ENCODE measurements around the gene PANX3. TPM values are rescaled to one million over a fixed set of nuclear protein-coding genes. Genes with fewer than 3 reads are reported as not detected.

Gene PANX3
- total RNA-seq, 1 experiment from 2014 or later, result not detected

- Histone ChIP-seq H3K27me3 (ENCODE audit: low read length) (peaks cover 78% of the 10 kb centered on the region), H3K4me3 (ENCODE audit: low read length) (no peak overlapping the region)
- intact Hi-C loops (cut with micrococcal nuclease), result no loop called here
Measured at GRCh38 chr11:124577716-124578427, 33.4 kb upstream of the PANX3 start.

DNA sequence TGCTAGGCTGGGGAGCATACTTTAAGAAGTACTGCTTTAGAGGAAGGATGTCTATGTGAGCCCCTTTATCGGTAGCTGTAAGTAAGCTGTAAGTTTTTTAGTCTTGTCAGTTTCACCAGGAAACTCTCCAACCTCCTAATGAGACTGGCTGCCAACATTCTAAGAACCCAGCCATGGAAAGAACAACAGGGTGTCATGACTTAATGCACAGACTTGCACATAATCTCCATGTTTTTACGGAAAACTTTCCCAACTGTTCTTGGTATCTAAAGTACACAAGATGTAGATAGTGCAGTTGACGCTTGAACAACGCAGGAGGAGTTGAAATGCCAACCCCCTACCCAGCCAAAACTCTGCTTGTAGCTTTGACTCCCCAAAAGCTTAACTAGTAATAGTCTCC, 32.5 kb upstream of the PANX3 start:
- H3K9ac ChIP-seq (ENCODE audit: low read length), result no peak overlapping the region
- no peaks in the 10 kb centered on the region for H3K79me2 ChIP-seq (ENCODE audit: low read length)
- ATAC-seq (no peak), DNase-seq (no peak)
- TF ChIP-seq EZH2phosphoT487 (IDR thresholded peaks at IDR 0.05; ENCODE audit: borderline replicate concordance, low read length) (no peak), EZH2 (IDR thresholded peaks at IDR 0.05; ENCODE audit: low read length, unreplicated experiment) (no peak), CTCF (conservative IDR thresholded peaks at IDR 0.05; ENCODE audit: low read depth, low read length) (no peak)
- H4K20me1 ChIP-seq (ENCODE audit: low read length), result no peaks in the 10 kb centered on the region
- ChIA-PET CTCF (no interaction called here), POLR2A (ENCODE audit: unreplicated experiment) (no interaction called here)
- H3F3A ChIP-seq (ENCODE audit: low read length, unreplicated experiment), result no peaks in the 10 kb centered on the region
- no peaks in the 10 kb centered on the region for H3K9me2 ChIP-seq (replicated peaks; ENCODE audit: low read length)
- no TSS peak for BruUV-seq (replicated peaks)
- H2AFZ ChIP-seq (ENCODE audit: low read length), result no peak overlapping the region
- no peaks in the 10 kb centered on the region for H3K36me3 ChIP-seq (ENCODE audit: low read depth, low read length)
- intact Hi-C loops (cut with micrococcal nuclease), result no loop called here
- H3K9me3 ChIP-seq (ENCODE audit: low read length), result no peaks in the 10 kb centered on the region
- H3K27ac ChIP-seq (ENCODE audit: low read length), result no peak overlapping the region
- H3K4me2 ChIP-seq (ENCODE audit: low read length), result no peak overlapping the region
- no peak overlapping the region for H3K4me3 ChIP-seq (ENCODE audit: low read length)
- no peaks in the 10 kb centered on the region for H3K4me1 ChIP-seq (ENCODE audit: insufficient read depth, low read length)
- H3K27me3 ChIP-seq (ENCODE audit: low read length), result peaks cover 80% of the 10 kb centered on the region

More at GRCh38 chr11:124577716-124578427, 33.4 kb upstream of the PANX3 start:
- Histone ChIP-seq H2AFZ (ENCODE audit: low read length) (no peak overlapping the region), H3K9me3 (ENCODE audit: low read length) (no peaks in the 10 kb centered on the region), H4K20me1 (ENCODE audit: low read length) (no peaks in the 10 kb centered on the region), H3F3A (ENCODE audit: low read length, unreplicated experiment) (no peaks in the 10 kb centered on the region), H3K36me3 (ENCODE audit: low read depth, low read length) (no peaks in the 10 kb centered on the region), H3K27ac (ENCODE audit: low read length) (no peak overlapping the region), H3K4me2 (ENCODE audit: low read length) (no peak overlapping the region), H3K4me1 (ENCODE audit: insufficient read depth, low read length) (no peaks in the 10 kb centered on the region), H3K79me2 (ENCODE audit: low read length) (no peaks in the 10 kb centered on the region), H3K9me2 (replicated peaks; ENCODE audit: low read length) (no peaks in the 10 kb centered on the region), H3K9ac (ENCODE audit: low read length) (no peak overlapping the region)
- no TSS peak for BruUV-seq (replicated peaks)
- CTCF ChIA-PET, result no interaction called here
- no peak for ATAC-seq
- TF ChIP-seq EZH2phosphoT487 (IDR thresholded peaks at IDR 0.05; ENCODE audit: borderline replicate concordance, low read length) (no peak), CTCF (conservative IDR thresholded peaks at IDR 0.05; ENCODE audit: low read depth, low read length) (no peak), EZH2 (IDR thresholded peaks at IDR 0.05; ENCODE audit: low read length, unreplicated experiment) (no peak)
- DNase-seq, result no peak
- POLR2A ChIA-PET (ENCODE audit: unreplicated experiment), result no interaction called here

GRCh38 chr11:124581817-124582216, 29.4 kb upstream of the PANX3 start:
- H3K36me3 ChIP-seq (ENCODE audit: low read depth, low read length), result no peaks in the 10 kb centered on the region
- H2AFZ ChIP-seq (ENCODE audit: low read length), result no peak overlapping the region
- no peak overlapping the region for H3K4me3 ChIP-seq (ENCODE audit: low read length)
- no peaks in the 10 kb centered on the region for H3F3A ChIP-seq (ENCODE audit: low read length, unreplicated experiment)
- CTCF ChIA-PET, result no interaction called here
- no peaks in the 10 kb centered on the region for H4K20me1 ChIP-seq (ENCODE audit: low read length)
- H3K4me2 ChIP-seq (ENCODE audit: low read length), result no peak overlapping the region
- no peaks in the 10 kb centered on the region for H3K9me2 ChIP-seq (replicated peaks; ENCODE audit: low read length)
- peaks cover 84% of the 10 kb centered on the region for H3K27me3 ChIP-seq (ENCODE audit: low read length)
- ATAC-seq (no peak), DNase-seq (no peak)
- no peak overlapping the region for H3K27ac ChIP-seq (ENCODE audit: low read length)
- no peaks in the 10 kb centered on the region for H3K9me3 ChIP-seq (ENCODE audit: low read length)
- intact Hi-C loops (cut with micrococcal nuclease), result no loop called here
- no peaks in the 10 kb centered on the region for H3K79me2 ChIP-seq (ENCODE audit: low read length)
- no peaks in the 10 kb centered on the region for H3K4me1 ChIP-seq (ENCODE audit: insufficient read depth, low read length)
- BruUV-seq (replicated peaks), result no TSS peak
- POLR2A ChIA-PET (ENCODE audit: unreplicated experiment), result no interaction called here
- no peak for TF ChIP-seq EZH2 (IDR thresholded peaks at IDR 0.05; ENCODE audit: low read length, unreplicated experiment)
- TF ChIP-seq CTCF (conservative IDR thresholded peaks at IDR 0.05; ENCODE audit: low read depth, low read length), result no peak
- TF ChIP-seq EZH2phosphoT487 (IDR thresholded peaks at IDR 0.05; ENCODE audit: borderline replicate concordance, low read length), result no peak
- no peak overlapping the region for H3K9ac ChIP-seq (ENCODE audit: low read length)
